Measurements from ENCODE around the gene RNF10. TPM values are rescaled to one million over a fixed set of nuclear protein-coding genes. Genes with fewer than 3 reads are reported as not detected.

The RNF10 gene
- total and polyA plus RNA-seq, 9 of the 15 experiments (the other 6 are each of a cell fraction or from before 2014, with no cell fraction given): 43.0 to 139 (median 80.1) TPM

GRCh38 chr12:120584343-120585149, 50.4 kb downstream of the RNF10 start (continued):
- TF ChIP-seq E2F6 (IDR thresholded peaks at IDR 0.05; ENCODE audit: borderline replicate concordance in 1 of 2, extremely low read depth in 1 of 2, insufficient read depth in 1 of 2, insufficient read length in 1 of 2, low read depth in 1 of 2, low read length in 1 of 2, poor library complexity in 1 of 2, severe bottlenecking in 1 of 2): peak in 1 of 2 experiments; percentile 68
- TF ChIP-seq E2F8 (IDR thresholded peaks at IDR 0.05; ENCODE audit: low read depth, partially characterized antibody): no peak
- TF ChIP-seq SETDB1 (IDR thresholded peaks at IDR 0.05; ENCODE audit: low read length): no peak
- no peak for TF ChIP-seq ZNF354B (CRISPR knock-in tag; IDR thresholded peaks at IDR 0.05)
- TF ChIP-seq SMAD2 (IDR thresholded peaks at IDR 0.05; ENCODE audit: low read depth, low read length): no peak
- peak; percentile 74 for TF ChIP-seq CTBP1 (IDR thresholded peaks at IDR 0.05; ENCODE audit: borderline replicate concordance)
- TF ChIP-seq KLF13 (tag; IDR thresholded peaks at IDR 0.05; ENCODE audit: borderline replicate concordance, low read depth): no peak
- peak; percentile 83 for TF ChIP-seq ZNF24 (IDR thresholded peaks at IDR 0.05)
- peak; percentile 8; the same call in 1 of the 2 replicates for TF ChIP-seq BCOR (IDR thresholded peaks at IDR 0.05)
- peak; percentile 80 for TF ChIP-seq RB1 (IDR thresholded peaks at IDR 0.05; ENCODE audit: low read depth)
- TF ChIP-seq YY1 (IDR thresholded peaks at IDR 0.05; ENCODE audit: borderline replicate concordance in 1 of 3, control insufficient read depth in 1 of 3, extremely low read depth in 1 of 3, insufficient read depth in 3 of 3, insufficient read length in 1 of 3, insufficient replicate concordance in 2 of 3, low read depth in 1 of 3, low read length in 2 of 3): peak in 2 of 3 experiments; percentile 22 to 66
- TF ChIP-seq ZFX (CRISPR knock-in tag; IDR thresholded peaks at IDR 0.05): peak; percentile 56

All from K562 (cell line).